Tibial nerve (tissue), 4 donors: ENCODE data around the gene HSF4.

Experiments
- EP300 ChIP-seq, 2 donors: sonication (generic); formaldehyde crosslinking; IDR thresholded peaks; one replicate each; pipeline ENCODE4 v1.6.1; 2017; ENCODE audit warnings: antibody characterized with exemption in 2 of 2, mild to moderate bottlenecking in 1 of 2
- POLR2A ChIP-seq, 2 donors: fragments of 450-650 bp; IDR thresholded peaks; one replicate each; pipeline ENCODE4 v1.6.1; 2017; ENCODE audit warnings: antibody characterized with exemption in 2 of 2, mild to moderate bottlenecking in 2 of 2, moderate library complexity in 2 of 2
- TF ChIP-seq, protein P1 (sequence below), 5 experiments: fragments of 200-600 bp in 3 of 5; fragments of 450-650 bp in 2 of 5; sonication (generic) in 3 of 5; IDR thresholded peaks; one replicate each; pipeline ENCODE4 v1.5.1; 2016 to 2019; ENCODE audit warnings: antibody characterized with exemption in 5 of 5, mild to moderate bottlenecking in 3 of 5, moderate library complexity in 2 of 5

DNA sequence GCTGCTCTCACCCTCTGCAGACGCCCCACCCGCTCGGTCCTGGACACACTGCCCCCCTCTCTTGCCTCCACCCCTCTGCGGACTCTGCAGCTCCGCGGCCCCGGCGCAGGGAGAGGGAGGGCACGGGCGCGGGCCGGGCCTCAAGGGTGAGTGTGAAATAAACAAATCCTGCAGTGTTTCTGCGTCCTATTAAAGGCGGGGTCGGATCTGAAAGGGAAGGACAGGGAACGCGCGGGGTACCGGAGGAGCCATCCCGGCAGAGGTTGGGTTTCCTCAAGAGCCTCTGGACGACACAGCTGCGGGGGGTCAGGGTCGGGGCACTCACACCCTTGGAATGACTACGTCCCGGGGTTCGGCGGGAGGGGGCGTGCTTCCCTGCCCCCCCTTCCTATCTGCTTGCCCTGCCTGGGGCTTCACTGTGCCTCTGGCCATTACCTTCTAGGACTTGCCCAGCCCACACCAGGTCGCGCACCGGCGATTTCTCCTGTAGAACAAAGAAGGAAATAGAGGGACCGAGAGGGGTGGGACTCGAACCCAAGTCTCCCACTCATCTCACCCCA is 466 bp upstream of the HSF4 start:
- TF ChIP-seq POLR2A (IDR thresholded peaks at IDR 0.05) = no peak
- TF ChIP-seq, protein P1, sequence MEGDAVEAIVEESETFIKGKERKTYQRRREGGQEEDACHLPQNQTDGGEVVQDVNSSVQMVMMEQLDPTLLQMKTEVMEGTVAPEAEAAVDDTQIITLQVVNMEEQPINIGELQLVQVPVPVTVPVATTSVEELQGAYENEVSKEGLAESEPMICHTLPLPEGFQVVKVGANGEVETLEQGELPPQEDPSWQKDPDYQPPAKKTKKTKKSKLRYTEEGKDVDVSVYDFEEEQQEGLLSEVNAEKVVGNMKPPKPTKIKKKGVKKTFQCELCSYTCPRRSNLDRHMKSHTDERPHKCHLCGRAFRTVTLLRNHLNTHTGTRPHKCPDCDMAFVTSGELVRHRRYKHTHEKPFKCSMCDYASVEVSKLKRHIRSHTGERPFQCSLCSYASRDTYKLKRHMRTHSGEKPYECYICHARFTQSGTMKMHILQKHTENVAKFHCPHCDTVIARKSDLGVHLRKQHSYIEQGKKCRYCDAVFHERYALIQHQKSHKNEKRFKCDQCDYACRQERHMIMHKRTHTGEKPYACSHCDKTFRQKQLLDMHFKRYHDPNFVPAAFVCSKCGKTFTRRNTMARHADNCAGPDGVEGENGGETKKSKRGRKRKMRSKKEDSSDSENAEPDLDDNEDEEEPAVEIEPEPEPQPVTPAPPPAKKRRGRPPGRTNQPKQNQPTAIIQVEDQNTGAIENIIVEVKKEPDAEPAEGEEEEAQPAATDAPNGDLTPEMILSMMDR (IDR thresholded peaks at IDR 0.05) = no peak
- no peak for TF ChIP-seq EP300 (IDR thresholded peaks at IDR 0.05)
